ENCODE measurements around the gene EMC8. TPM values are rescaled to one million over a fixed set of nuclear protein-coding genes. Genes with fewer than 3 reads are reported as not detected.

Gene EMC8
- total and polyA plus RNA-seq, 2 donors (not counting 1 experiment from before 2014, with no cell fraction given), result 22.1 to 33.1 TPM

- Histone ChIP-seq H3K9ac (ENCODE audit: low read length) (peak overlapping the region; percentile 59), H3K9me3 (ENCODE audit: control extremely low read depth in 1 of 3, control insufficient read depth in 2 of 3, insufficient read depth in 1 of 3, low read length in 2 of 3) (peaks cover 0 to 21% (median 7%) of the 10 kb centered on the region in 3 donors), H3K27me3 (replicated peaks in 1 of 4; ENCODE audit: control extremely low read depth in 1 of 4, control insufficient read depth in 3 of 4, insufficient read depth in 4 of 4, low read length in 3 of 4) (no peaks in the 10 kb centered on the region), H3K4me3 (ENCODE audit: control extremely low read depth in 1 of 5, extremely low read depth in 1 of 5, insufficient read depth in 1 of 5, low read depth in 2 of 5, low read length in 4 of 5) (peak overlapping the region in 4 of 5 experiments; percentile 8 to 49 (median 22)), H3K4me2 (replicated peaks; ENCODE audit: low read depth, low read length, poor library complexity, severe bottlenecking) (peak overlapping the region; percentile 76), H3K27ac (ENCODE audit: low read length in 2 of 2) (peak overlapping the region; percentile 88 to 94), H3K4me1 (ENCODE audit: control insufficient read depth in 2 of 2, insufficient read depth in 2 of 2, low read length in 2 of 2) (peaks cover 75 to 82% of the 10 kb centered on the region in 2 donors), H3K36me3 (replicated peaks in 1 of 2; ENCODE audit: control extremely low read depth in 1 of 2, control insufficient read depth in 1 of 2, extremely low read depth in 1 of 2, insufficient read depth in 2 of 2, low read length in 1 of 2) (no peaks in the 10 kb centered on the region), H4K20me1 (ENCODE audit: control insufficient read depth, insufficient read depth, low read length, poor library complexity, severe bottlenecking) (no peaks in the 10 kb centered on the region), H2AFZ (ENCODE audit: insufficient read depth, low read depth, low read length, poor library complexity, severe bottlenecking) (no peak overlapping the region), H3K79me2 (ENCODE audit: control insufficient read depth, insufficient read depth, low read length) (no peaks in the 10 kb centered on the region)
- Mint-ChIP-seq H3K4me3 (peak overlapping the region; percentile 70), H3K4me1 (peaks cover 61% of the 10 kb centered on the region), H3K27me3 (no peaks in the 10 kb centered on the region), H3K9me3 (ENCODE audit: insufficient read depth) (peaks cover 3% of the 10 kb centered on the region), H3K27ac (peak overlapping the region; percentile 100)
- TF ChIP-seq CTCF (IDR thresholded peaks at IDR 0.05) (peak; percentile 57), EZH2 (IDR thresholded peaks at IDR 0.05; ENCODE audit: borderline replicate concordance, insufficient read depth, low read depth, low read length, poor library complexity, severe bottlenecking) (no peak)
- DNase-seq (peak; percentile 76), ATAC-seq (ENCODE audit: low read depth) (no peak)
- POLR2A ChIA-PET, result interaction anchor here (0.5 to 3.0 kb wide), 7 partner anchors 9 to 279 kb away, joined by 3 to 22 read pairs (median 4); partner anchors contain the start of gene C16orf74
- CTCF ChIA-PET, result interaction anchor here (0.7 to 5.7 kb wide), 20 partner anchors 11 to 239 kb away, joined by 3 to 77 read pairs (median 6); partner anchors contain the start of gene GINS2
- WGBS (ENCODE audit: insufficient coverage), result 53% methylated on average over 16 of the region's 20 CpGs
- intact Hi-C loops (cut with micrococcal nuclease), result loop anchor here (1.0 to 5.0 kb wide), 6 partner anchors 10 to 227 kb away; no protein-coding TSS in a partner anchor
Observed at GRCh38 chr16:85759631-85760419, 39.5 kb downstream of the EMC8 start.
